ENCODE measurements around the gene KRT31.
"Not testable (repeated sequence)": the region's sequence is repeated elsewhere in the genome, so short reads cannot be mapped to it uniquely, and the experiment has no call there.

Gene KRT31

GRCh38 chr17:41396996-41397660, at the start of gene KRT31:
Gene KRT31 (minus strand): TSS chr17:41397608. CDS start chr17:41397539, 69 bp downstream.
- no peak for DNase-seq

- no peak for DNase-seq
Observed at GRCh38 chr17:41446806-41447205, 49.4 kb upstream of the KRT31 start.

GRCh38 chr17:41444640-41445039, 47.2 kb upstream of the KRT31 start:
- DNase-seq: no peak

- DNase-seq: no peak
Observed at GRCh38 chr17:41444186-41444585, 46.8 kb upstream of the KRT31 start.

GRCh38 chr17:41442739-41443138, 45.3 kb upstream of the KRT31 start:
- no peak for DNase-seq

- no peak for DNase-seq
Observed at GRCh38 chr17:41440531-41441033, 43.2 kb upstream of the KRT31 start, which contains the start of gene KRT38. Gene KRT38 (minus strand): TSS chr17:41440983. CDS start chr17:41440921, 62 bp downstream.

GRCh38 chr17:41439375-41439774, 42.0 kb upstream of the KRT31 start:
- DNase-seq: no peak

- no peak for DNase-seq
Observed at GRCh38 chr17:41437769-41438168, 40.4 kb upstream of the KRT31 start.

GRCh38 chr17:41437254-41437653, 39.8 kb upstream of the KRT31 start:
- no peak for DNase-seq

GRCh38 chr17:41434415-41434814, 37.0 kb upstream of the KRT31 start:
- DNase-seq: no peak

- DNase-seq: no peak
Observed at GRCh38 chr17:41434005-41434404, 36.6 kb upstream of the KRT31 start.

GRCh38 chr17:41433586-41433985, 36.2 kb upstream of the KRT31 start:
- no peak for DNase-seq

- not testable (repeated sequence) for DNase-seq
Observed at GRCh38 chr17:41430376-41430775, 33.0 kb upstream of the KRT31 start.

- no peak for DNase-seq
Observed at GRCh38 chr17:41429667-41430066, 32.3 kb upstream of the KRT31 start.

GRCh38 chr17:41428591-41429291, 31.3 kb upstream of the KRT31 start:
- DNase-seq: no peak

- DNase-seq: no peak
Observed at GRCh38 chr17:41424111-41424635, 26.8 kb upstream of the KRT31 start, which contains the start of gene KRT37. Gene KRT37 (minus strand): TSS chr17:41424585. CDS start chr17:41424523, 62 bp downstream.

- not testable (repeated sequence) for DNase-seq
Observed at GRCh38 chr17:41422586-41422985, 25.2 kb upstream of the KRT31 start.

GRCh38 chr17:41421617-41422016, 24.2 kb upstream of the KRT31 start:
- no peak for DNase-seq

GRCh38 chr17:41421116-41421515, 23.7 kb upstream of the KRT31 start:
- DNase-seq: no peak

- DNase-seq: no peak
Observed at GRCh38 chr17:41420134-41420533, 22.7 kb upstream of the KRT31 start.

GRCh38 chr17:41419716-41420115, 22.3 kb upstream of the KRT31 start:
- DNase-seq: no peak

- no peak for DNase-seq
Observed at GRCh38 chr17:41418116-41418860, 20.9 kb upstream of the KRT31 start.

- DNase-seq: no peak
Observed at GRCh38 chr17:41417576-41418015, 20.2 kb upstream of the KRT31 start.

All from NCI-H446 (cell line).